ENCODE data around the gene EHF. TPM values are rescaled to one million over a fixed set of nuclear protein-coding genes. Genes with fewer than 3 reads are reported as not detected.

Gene EHF
- total RNA-seq, 1 donor from 2014 or later = 239 TPM

- Histone ChIP-seq H3K27me3 (ENCODE audit: control insufficient read depth, insufficient read depth, low read length) (no peaks in the 10 kb centered on the region), H3K4me3 (ENCODE audit: low read depth, low read length) (no peak overlapping the region), H3K36me3 (ENCODE audit: control insufficient read depth, insufficient read depth, low read length) (no peaks in the 10 kb centered on the region)
- DNase-seq (ENCODE audit: low read depth) (no peak), FAIRE-seq (no peak)
- no peak for TF ChIP-seq CTCF (IDR thresholded peaks at IDR 0.05; ENCODE audit: insufficient read depth, low read length, severe bottlenecking)
These were observed 24.8 kb upstream of the EHF start for GRCh38 chr11:34595960-34596644.

GRCh38 chr11:34599406-34599945 is 21.4 kb upstream of the EHF start:
- FAIRE-seq = no peak
- Histone ChIP-seq H3K4me3 (ENCODE audit: low read depth, low read length) (no peak overlapping the region), H3K27me3 (ENCODE audit: control insufficient read depth, insufficient read depth, low read length) (no peaks in the 10 kb centered on the region), H3K36me3 (ENCODE audit: control insufficient read depth, insufficient read depth, low read length) (no peaks in the 10 kb centered on the region)
- no peak for TF ChIP-seq CTCF (IDR thresholded peaks at IDR 0.05; ENCODE audit: insufficient read depth, low read length, severe bottlenecking)
- peak; percentile 98 for DNase-seq (ENCODE audit: low read depth)

- no peak for FAIRE-seq
- no peak overlapping the region for H3K4me3 ChIP-seq (ENCODE audit: low read depth, low read length)
- no peak for TF ChIP-seq CTCF (IDR thresholded peaks at IDR 0.05; ENCODE audit: insufficient read depth, low read length, severe bottlenecking)
- peak; percentile 65 for DNase-seq (ENCODE audit: low read depth)
- H3K27me3 ChIP-seq (ENCODE audit: control insufficient read depth, insufficient read depth, low read length) = no peaks in the 10 kb centered on the region
- no peaks in the 10 kb centered on the region for H3K36me3 ChIP-seq (ENCODE audit: control insufficient read depth, insufficient read depth, low read length)
These were observed 20.4 kb upstream of the EHF start for GRCh38 chr11:34600339-34601084.

GRCh38 chr11:34601085-34601444 is 19.8 kb upstream of the EHF start:
- no peaks in the 10 kb centered on the region for H3K36me3 ChIP-seq (ENCODE audit: control insufficient read depth, insufficient read depth, low read length)
- no peaks in the 10 kb centered on the region for H3K27me3 ChIP-seq (ENCODE audit: control insufficient read depth, insufficient read depth, low read length)
- DNase-seq (ENCODE audit: low read depth) (no peak), FAIRE-seq (no peak)
- no peak overlapping the region for H3K4me3 ChIP-seq (ENCODE audit: low read depth, low read length)
- no peak for TF ChIP-seq CTCF (IDR thresholded peaks at IDR 0.05; ENCODE audit: insufficient read depth, low read length, severe bottlenecking)

GRCh38 chr11:34601609-34602008 is 19.3 kb upstream of the EHF start:
- H3K27me3 ChIP-seq (ENCODE audit: control insufficient read depth, insufficient read depth, low read length) = no peaks in the 10 kb centered on the region
- no peak overlapping the region for H3K4me3 ChIP-seq (ENCODE audit: low read depth, low read length)
- no peak for TF ChIP-seq CTCF (IDR thresholded peaks at IDR 0.05; ENCODE audit: insufficient read depth, low read length, severe bottlenecking)
- no peaks in the 10 kb centered on the region for H3K36me3 ChIP-seq (ENCODE audit: control insufficient read depth, insufficient read depth, low read length)
- no peak for FAIRE-seq
- DNase-seq (ENCODE audit: low read depth) = no peak
